OCI-LY1 (cell line): ENCODE data around the gene DENND4A.

Source experiments
- EZH2 ChIP-seq: fragments of 200-600 bp; sonication (generic), shearing (Covaris generic); IDR thresholded peaks from 2 replicates; pipeline ENCODE4 v1.8.0; 2017; ENCODE audit warnings: borderline replicate concordance, mixed run types, mild to moderate bottlenecking, antibody characterized with exemption, low read length, moderate library complexity, mixed read lengths
- TF ChIP-seq, protein P1 (sequence below): fragments of 200-600 bp; sonication (generic), shearing (Covaris generic); IDR thresholded peaks from 2 replicates; pipeline ENCODE4 v1.5.1; 2017; ENCODE audit warnings: mild to moderate bottlenecking, antibody characterized with exemption, low read length, moderate library complexity, mixed read lengths

GRCh38 chr15:65767264-65767595, 24.9 kb downstream of the DENND4A start:
- TF ChIP-seq, protein P1, sequence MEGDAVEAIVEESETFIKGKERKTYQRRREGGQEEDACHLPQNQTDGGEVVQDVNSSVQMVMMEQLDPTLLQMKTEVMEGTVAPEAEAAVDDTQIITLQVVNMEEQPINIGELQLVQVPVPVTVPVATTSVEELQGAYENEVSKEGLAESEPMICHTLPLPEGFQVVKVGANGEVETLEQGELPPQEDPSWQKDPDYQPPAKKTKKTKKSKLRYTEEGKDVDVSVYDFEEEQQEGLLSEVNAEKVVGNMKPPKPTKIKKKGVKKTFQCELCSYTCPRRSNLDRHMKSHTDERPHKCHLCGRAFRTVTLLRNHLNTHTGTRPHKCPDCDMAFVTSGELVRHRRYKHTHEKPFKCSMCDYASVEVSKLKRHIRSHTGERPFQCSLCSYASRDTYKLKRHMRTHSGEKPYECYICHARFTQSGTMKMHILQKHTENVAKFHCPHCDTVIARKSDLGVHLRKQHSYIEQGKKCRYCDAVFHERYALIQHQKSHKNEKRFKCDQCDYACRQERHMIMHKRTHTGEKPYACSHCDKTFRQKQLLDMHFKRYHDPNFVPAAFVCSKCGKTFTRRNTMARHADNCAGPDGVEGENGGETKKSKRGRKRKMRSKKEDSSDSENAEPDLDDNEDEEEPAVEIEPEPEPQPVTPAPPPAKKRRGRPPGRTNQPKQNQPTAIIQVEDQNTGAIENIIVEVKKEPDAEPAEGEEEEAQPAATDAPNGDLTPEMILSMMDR = no peak
- no peak for TF ChIP-seq EZH2
